Mesenchymal stem cell (in vitro differentiated cells and primary cell): ENCODE data around the gene ELF3.
A peak's percentile ranks its signal among the peaks of the same experiment; 100 is the strongest.
"Not testable (repeated sequence)": the region's sequence is repeated elsewhere in the genome, so short reads cannot be mapped to it uniquely, and the experiment has no call there.

Experiments used
- DNase-seq: peaks from one replicate; pipeline ENCODE4 v3.0.0-alpha.2; 2013
- H2AFZ ChIP-seq: one replicate; pipeline ENCODE4 v1.6.1; 2013; ENCODE audit warnings: low read depth, mild to moderate bottlenecking, control low read depth, inconsistent platforms, low read length, moderate library complexity
- H2AK5ac ChIP-seq: 2 replicates; pipeline ENCODE4 v1.6.1; 2013; ENCODE audit warnings: low read length, moderate library complexity, mild to moderate bottlenecking, inconsistent platforms; ENCODE audit not compliant: severe bottlenecking
- H2BK120ac ChIP-seq: one replicate; pipeline ENCODE4 v1.6.1; 2013; ENCODE audit warnings: low read depth, mild to moderate bottlenecking, inconsistent platforms, low read length, moderate library complexity
- H2BK12ac ChIP-seq, 2 experiments: one replicate each; pipeline ENCODE4 v1.6.1; 2013; ENCODE audit warnings: inconsistent platforms in 2 of 2, low read length in 2 of 2, mild to moderate bottlenecking in 2 of 2, moderate library complexity in 2 of 2, control low read depth in 1 of 2
- H2BK15ac ChIP-seq: one replicate; pipeline ENCODE4 v1.6.1; 2013; ENCODE audit warnings: mild to moderate bottlenecking, low read depth, inconsistent platforms; ENCODE audit not compliant: poor library complexity, severe bottlenecking
- H2BK5ac ChIP-seq: 2 replicates; pipeline ENCODE4 v1.6.1; 2013; ENCODE audit warnings: low read depth, mild to moderate bottlenecking, low read length, control low read depth, inconsistent platforms; ENCODE audit not compliant: poor library complexity, severe bottlenecking
- H3K14ac ChIP-seq, 2 experiments: one replicate each; pipeline ENCODE4 v1.6.1; 2013; ENCODE audit warnings: inconsistent platforms in 2 of 2, low read length in 2 of 2, control low read depth in 1 of 2, mild to moderate bottlenecking in 1 of 2, moderate library complexity in 1 of 2
- H3K18ac ChIP-seq, 2 experiments: one replicate each; pipeline ENCODE4 v1.6.1; 2013; ENCODE audit warnings: inconsistent platforms in 2 of 2, low read length in 2 of 2, control low read depth in 1 of 2, low read depth in 1 of 2, mild to moderate bottlenecking in 1 of 2
- H3K23ac ChIP-seq, 2 experiments: one replicate each; pipeline ENCODE4 v1.6.1; 2013; ENCODE audit warnings: inconsistent platforms in 2 of 2, low read length in 2 of 2, mild to moderate bottlenecking in 2 of 2, moderate library complexity in 2 of 2, control low read depth in 1 of 2
- H3K27ac ChIP-seq: 2 replicates; pipeline ENCODE4 v1.5.1; 2013; ENCODE audit warnings: mild to moderate bottlenecking, moderate library complexity, low read length, control low read depth, inconsistent platforms; ENCODE audit not compliant: poor library complexity, severe bottlenecking
- H3K27me3 ChIP-seq, 2 experiments: 2 replicates each; pipeline versions ENCODE4 v1.6.1 to v1.7.0; 2013; ENCODE audit warnings: low read length in 2 of 2, mild to moderate bottlenecking in 2 of 2, moderate library complexity in 2 of 2, control low read depth in 1 of 2, inconsistent platforms in 1 of 2; ENCODE audit not compliant: control insufficient read depth in 1 of 2, insufficient read depth in 1 of 2
- H3K36me3 ChIP-seq, 2 experiments: 2 replicates each; pipeline versions ENCODE4 v1.6.1 to v1.7.0; 2013; ENCODE audit warnings: low read length in 2 of 2, control low read depth in 1 of 2, inconsistent platforms in 1 of 2, low read depth in 1 of 2, mild to moderate bottlenecking in 1 of 2; ENCODE audit not compliant: insufficient read depth in 2 of 2, control insufficient read depth in 1 of 2
- H3K4ac ChIP-seq, 2 experiments: one replicate each; pipeline ENCODE4 v1.6.1; 2013; ENCODE audit warnings: inconsistent platforms in 2 of 2, low read length in 2 of 2, mild to moderate bottlenecking in 2 of 2, moderate library complexity in 2 of 2, control low read depth in 1 of 2, low read depth in 1 of 2
- H3K4me1 ChIP-seq: 2 replicates; pipeline ENCODE4 v1.6.1; 2013; ENCODE audit warnings: low read depth, low read length, control low read depth; ENCODE audit not compliant: control insufficient read depth, insufficient read depth
- H3K4me2 ChIP-seq: 2 replicates; pipeline ENCODE4 v1.6.1; 2013; ENCODE audit warnings: low read length, mild to moderate bottlenecking, inconsistent platforms; ENCODE audit not compliant: poor library complexity, severe bottlenecking
- H3K4me3 ChIP-seq, 2 experiments: 2 replicates each; pipeline versions ENCODE4 v1.5.1 to v1.7.0; 2013; ENCODE audit warnings: low read length in 2 of 2, mild to moderate bottlenecking in 2 of 2, control low read depth in 1 of 2, low read depth in 1 of 2; ENCODE audit not compliant: insufficient read depth in 1 of 2
- H3K79me1 ChIP-seq: replicated peaks from 2 replicates; pipeline ENCODE4 v1.6.1; 2013; ENCODE audit warnings: mild to moderate bottlenecking, control low read depth, low read length, inconsistent platforms; ENCODE audit not compliant: poor library complexity, severe bottlenecking
- H3K9ac ChIP-seq: 2 replicates; pipeline ENCODE4 v1.7.0; 2013; ENCODE audit warnings: mild to moderate bottlenecking, low read length, moderate library complexity
- H3K9me3 ChIP-seq: 2 replicates; pipeline ENCODE4 v1.7.0; 2013; ENCODE audit warnings: mild to moderate bottlenecking, low read length; ENCODE audit not compliant: control insufficient read depth
- H4K8ac ChIP-seq: one replicate; pipeline ENCODE4 v1.6.1; 2013; ENCODE audit warnings: inconsistent platforms, mild to moderate bottlenecking, low read length, moderate library complexity
- H4K91ac ChIP-seq: one replicate; pipeline ENCODE4 v1.6.1; 2013; ENCODE audit warnings: mild to moderate bottlenecking, low read length, inconsistent platforms
- WGBS: methylation state at CpG from one replicate; pipeline ENCODE4 v1.1.7; 2013; ENCODE audit warnings: mixed read lengths; 5-methylcytosine and 5-hydroxymethylcytosine counted together

ELF3 gene

DNA sequence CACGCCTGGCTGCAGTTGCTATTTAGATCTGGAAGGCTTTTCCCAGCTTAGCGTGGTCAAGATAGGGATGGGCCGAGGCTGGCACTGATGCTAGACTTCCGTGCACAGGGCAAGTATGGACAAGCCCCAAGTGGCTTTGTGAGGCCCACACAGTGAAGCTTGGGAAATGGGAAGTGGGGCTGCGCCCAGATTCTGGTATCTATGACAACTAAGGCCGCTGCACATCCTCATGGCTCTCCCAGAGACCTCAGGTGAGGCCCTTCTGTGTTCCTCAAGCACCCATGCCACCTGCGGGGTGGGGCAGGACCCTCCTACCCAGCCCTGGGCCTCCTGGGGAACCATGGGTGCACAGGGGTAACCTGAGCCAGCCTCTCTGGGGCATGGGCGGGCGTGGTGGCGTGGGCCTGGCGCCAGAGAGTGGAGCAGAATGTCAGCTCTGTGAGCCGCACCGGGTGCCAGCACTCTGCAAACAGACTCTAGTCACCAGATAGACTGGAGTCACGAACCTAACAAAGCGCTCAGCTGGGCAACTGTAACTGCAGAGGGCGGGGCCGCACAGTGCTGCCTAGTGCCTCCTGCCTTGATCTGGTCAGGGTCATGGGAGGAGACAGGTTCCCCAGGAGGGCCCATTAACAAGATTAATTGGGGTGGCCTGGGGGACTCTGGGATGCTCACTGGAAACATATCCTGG, 46.4 kb downstream of the ELF3 start:
- peak overlapping the region; percentile 52 for H4K8ac ChIP-seq
- H3K14ac ChIP-seq, result peak overlapping the region in 1 of 2 experiments; percentile 18
- H4K91ac ChIP-seq, result peak overlapping the region; percentile 30
- no peaks in the 10 kb centered on the region for H3K79me1 ChIP-seq
- H2BK120ac ChIP-seq, result no peak overlapping the region
- H2AFZ ChIP-seq, result no peak overlapping the region
- DNase-seq, result no peak
- H3K36me3 ChIP-seq, result no peaks in the 10 kb centered on the region
- H3K23ac ChIP-seq, result no peak overlapping the region
- H3K4me3 ChIP-seq, result no peak overlapping the region
- peak overlapping the region in 1 of 2 experiments; percentile 17 for H3K4ac ChIP-seq
- no peaks in the 10 kb centered on the region for H3K9me3 ChIP-seq
- WGBS, result 89% methylated on average over 17 of the region's 17 CpGs
- H3K4me1 ChIP-seq, result peaks cover 12% of the 10 kb centered on the region
- H2AK5ac ChIP-seq, result peak overlapping the region; percentile 75
- H3K27me3 ChIP-seq, result no peaks in the 10 kb centered on the region
- no peak overlapping the region for H3K9ac ChIP-seq
- H3K27ac ChIP-seq, result no peak overlapping the region
- H3K18ac ChIP-seq, result peak overlapping the region in 1 of 2 experiments; percentile 8
- no peak overlapping the region for H2BK5ac ChIP-seq
- H2BK15ac ChIP-seq, result no peak overlapping the region
- no peak overlapping the region for H3K4me2 ChIP-seq
- H2BK12ac ChIP-seq, result peak overlapping the region in 1 of 2 experiments; percentile 74

- not testable (repeated sequence) for H4K91ac ChIP-seq, H2BK12ac ChIP-seq, H3K23ac ChIP-seq, DNase-seq, H4K8ac ChIP-seq, H3K14ac ChIP-seq, H2BK120ac ChIP-seq, H2AFZ ChIP-seq, H3K9ac ChIP-seq, H3K4me2 ChIP-seq, H2BK15ac ChIP-seq, H3K4me3 ChIP-seq, H3K9me3 ChIP-seq, H3K4ac ChIP-seq, H2BK5ac ChIP-seq, H3K27me3 ChIP-seq, H3K27ac ChIP-seq, H3K36me3 ChIP-seq, H3K18ac ChIP-seq, H3K79me1 ChIP-seq
- H3K4me1 ChIP-seq, result peaks cover 14% of the 10 kb centered on the region
- H2AK5ac ChIP-seq, result peak overlapping the region; percentile 75
- WGBS, result 96% methylated on average over 4 of the region's 6 CpGs
These were observed 46.9 kb downstream of the ELF3 start for GRCh38 chr1:202057335-202057704.

DNA sequence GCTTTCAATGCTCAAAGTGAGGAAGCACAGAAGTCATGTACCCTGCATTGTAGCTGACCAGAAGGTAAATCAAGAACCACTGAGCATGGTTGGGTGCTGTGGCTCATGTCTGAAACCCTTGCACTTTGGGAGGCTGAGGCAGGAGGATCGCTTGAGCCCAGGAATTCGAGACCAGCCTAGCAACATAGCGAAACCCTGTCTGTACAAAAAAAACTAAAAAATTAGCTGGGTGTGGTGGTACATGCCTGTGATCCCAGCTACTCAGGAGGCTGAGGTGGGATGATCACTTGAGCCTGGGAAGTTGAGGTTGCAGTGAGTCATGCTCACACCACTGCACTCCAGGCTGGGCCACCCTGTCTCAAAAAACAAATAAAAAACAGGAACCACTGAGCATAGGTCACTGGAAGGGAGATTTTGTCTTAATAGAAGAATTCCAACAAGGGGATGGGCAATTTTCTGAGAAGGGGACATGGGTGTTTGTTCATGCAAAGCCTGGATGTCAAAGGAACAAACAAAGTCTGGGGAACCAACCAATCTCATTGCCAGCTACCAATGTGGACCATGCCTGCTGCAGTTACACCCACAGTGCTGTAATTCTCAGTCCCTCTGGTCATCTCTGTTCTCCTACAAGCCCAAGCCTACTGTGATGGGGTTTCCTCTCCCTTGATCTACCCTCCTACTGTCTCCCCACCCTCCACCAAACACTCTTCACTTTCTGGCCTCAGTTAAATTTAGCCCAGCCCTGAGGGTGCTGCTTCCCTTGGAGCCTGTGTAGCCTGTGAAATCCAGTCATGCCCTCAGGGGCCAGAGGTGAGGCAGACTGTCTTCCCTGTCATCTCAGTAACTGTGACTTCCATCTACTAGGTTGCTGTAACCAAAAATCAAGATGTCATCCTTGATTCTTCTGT, 47.9 kb downstream of the ELF3 start:
- WGBS, result 85% methylated on average over 3 of the region's 3 CpGs
- Histone ChIP-seq H3K9me3 (no peaks in the 10 kb centered on the region), H3K27me3 (peaks cover 0 to 3% of the 10 kb centered on the region in 2 experiments), H4K8ac (peak overlapping the region; percentile 61), H3K4me1 (peaks cover 16% of the 10 kb centered on the region), H3K4ac (no peak overlapping the region), H3K4me3 (no peak overlapping the region), H3K36me3 (no peaks in the 10 kb centered on the region), H3K79me1 (no peaks in the 10 kb centered on the region), H3K23ac (peak overlapping the region in 1 of 2 experiments; percentile 90), H2AFZ (no peak overlapping the region), H3K18ac (peak overlapping the region in 1 of 2 experiments; percentile 68), H2BK15ac (no peak overlapping the region), H3K4me2 (no peak overlapping the region), H2AK5ac (no peak overlapping the region), H2BK12ac (peak overlapping the region in 1 of 2 experiments; percentile 73), H3K9ac (no peak overlapping the region), H4K91ac (no peak overlapping the region), H2BK120ac (no peak overlapping the region), H3K27ac (no peak overlapping the region), H3K14ac (peak overlapping the region in 1 of 2 experiments; percentile 51), H2BK5ac (no peak overlapping the region)
- DNase-seq, result peak; percentile 63

- no peaks in the 10 kb centered on the region for H3K79me1 ChIP-seq
- H3K36me3 ChIP-seq, result no peaks in the 10 kb centered on the region
- H2AFZ ChIP-seq, result no peak overlapping the region
- no peak overlapping the region for H2BK5ac ChIP-seq
- peaks cover 0 to 3% of the 10 kb centered on the region in 2 experiments for H3K27me3 ChIP-seq
- no peak overlapping the region for H4K8ac ChIP-seq
- no peak for DNase-seq
- no peak overlapping the region for H3K4me2 ChIP-seq
- H3K9ac ChIP-seq, result no peak overlapping the region
- no peak overlapping the region for H4K91ac ChIP-seq
- H3K27ac ChIP-seq, result no peak overlapping the region
- H3K4ac ChIP-seq, result no peak overlapping the region
- peaks cover 20% of the 10 kb centered on the region for H3K4me1 ChIP-seq
- H2BK12ac ChIP-seq, result no peak overlapping the region
- no peaks in the 10 kb centered on the region for H3K9me3 ChIP-seq
- H3K4me3 ChIP-seq, result no peak overlapping the region
- no peak overlapping the region for H3K23ac ChIP-seq
- no peak overlapping the region for H3K14ac ChIP-seq
- H3K18ac ChIP-seq, result no peak overlapping the region
- no peak overlapping the region for H2AK5ac ChIP-seq
- no peak overlapping the region for H2BK15ac ChIP-seq
- no peak overlapping the region for H2BK120ac ChIP-seq
- WGBS, result 91% methylated on average over 4 of the region's 4 CpGs
These were observed 50.7 kb downstream of the ELF3 start for GRCh38 chr1:202061055-202061454.
